Naive thymus-derived CD4-positive, alpha-beta T cell (primary cell): ENCODE measurements around the gene PHB1. TPM values are rescaled to one million over a fixed set of nuclear protein-coding genes. Genes with fewer than 3 reads are reported as not detected.

Experiments used
- ATAC-seq: fragments of 150-1000 bp; cut with Tn5 transposase; 2 replicates; pipeline ENCODE4 v1.10.0; 2021; ENCODE audit warnings: mild to moderate bottlenecking, moderate library complexity
- CTCF ChIA-PET: fragments of 350-600 bp; sonication (Branson Sonifier 250); formaldehyde crosslinking; loops from one replicate; lab custom pipeline; 2021; ENCODE audit warnings: antibody characterized with exemption; lab: Charles Lee
- POLR2A ChIA-PET: fragments of 350-600 bp; sonication (Branson Sonifier 250); formaldehyde crosslinking; loops from one replicate; lab custom pipeline; 2021; ENCODE audit warnings: antibody characterized with exemption, inconsistent platforms; lab: Charles Lee
- DNase-seq, 9 donors: peaks; one replicate each; pipeline versions ENCODE4 v3.0.0 to v3.0.0-alpha.2; 2020 to 2022; ENCODE audit warnings: mixed read lengths in 1 of 9
- H3K27ac ChIP-seq: one replicate; pipeline ENCODE4 v1.7.0; 2013; ENCODE audit warnings: mild to moderate bottlenecking, low read depth, low read length, moderate library complexity
- H3K27me3 ChIP-seq, 2 donors: one replicate each; pipeline ENCODE4 v1.7.0; 2013; ENCODE audit warnings: low read length in 2 of 2, mild to moderate bottlenecking in 2 of 2, moderate library complexity in 2 of 2; ENCODE audit not compliant: control insufficient read depth in 2 of 2, insufficient read depth in 2 of 2
- H3K36me3 ChIP-seq, 3 experiments: 1 replicate in 2 of 3; 2 replicates in 1 of 3; pipeline ENCODE4 v1.7.0; 2013; ENCODE audit warnings: low read length in 3 of 3, mild to moderate bottlenecking in 3 of 3, moderate library complexity in 1 of 3; ENCODE audit not compliant: insufficient read depth in 3 of 3, control insufficient read depth in 2 of 3
- H3K4me1 ChIP-seq, 2 donors: one replicate each; pipeline ENCODE4 v1.7.0; 2013; ENCODE audit warnings: low read length in 2 of 2, mild to moderate bottlenecking in 2 of 2, moderate library complexity in 1 of 2; ENCODE audit not compliant: control insufficient read depth in 2 of 2, insufficient read depth in 2 of 2
- H3K4me3 ChIP-seq: 2 replicates; pipeline ENCODE4 v1.7.0; 2013; ENCODE audit warnings: mild to moderate bottlenecking, low read length
- H3K9me3 ChIP-seq, 3 experiments: 1 replicate in 2 of 3; 2 replicates in 1 of 3; pipeline ENCODE4 v1.7.0; 2013; ENCODE audit warnings: low read length in 3 of 3; ENCODE audit not compliant: control insufficient read depth in 2 of 3
- H3K27ac Mint-ChIP-seq, 9 donors: one replicate each; pipeline ENCODE4 v1.8.0; 2020 to 2022; ENCODE audit warnings: mixed read lengths in 9 of 9, mild to moderate bottlenecking in 8 of 9, moderate library complexity in 5 of 9, inconsistent platforms in 2 of 9
- H3K27me3 Mint-ChIP-seq, 5 donors: one replicate each; pipeline ENCODE4 v1.8.0; 2021 to 2022; ENCODE audit warnings: mixed read lengths in 5 of 5, mild to moderate bottlenecking in 1 of 5
- H3K36me3 Mint-ChIP-seq, 5 donors: one replicate each; pipeline ENCODE4 v1.8.0; 2020 to 2022; ENCODE audit warnings: mixed read lengths in 5 of 5, mild to moderate bottlenecking in 3 of 5, inconsistent platforms in 1 of 5
- H3K4me1 Mint-ChIP-seq, 7 donors: one replicate each; pipeline ENCODE4 v1.8.0; 2020 to 2022; ENCODE audit warnings: mixed read lengths in 7 of 7, mild to moderate bottlenecking in 3 of 7, inconsistent platforms in 1 of 7
- H3K4me3 Mint-ChIP-seq, 10 donors: one replicate each; pipeline ENCODE4 v1.8.0; 2020 to 2022; ENCODE audit warnings: mild to moderate bottlenecking in 10 of 10, mixed read lengths in 10 of 10, moderate library complexity in 6 of 10, inconsistent platforms in 2 of 10
- H3K9me3 Mint-ChIP-seq, 11 donors: one replicate each; pipeline ENCODE4 v1.8.0; 2020 to 2022; ENCODE audit warnings: mixed read lengths in 11 of 11, mild to moderate bottlenecking in 4 of 11, inconsistent platforms in 1 of 11, moderate library complexity in 1 of 11
- intact Hi-C, 2 donors: fragments of 100-400 bp; cut with micrococcal nuclease; formaldehyde crosslinking; loops; one replicate each; pipeline ENCODE4 v1.15.1; 2023
- polyA plus RNA-seq, 2 donors: library from polyadenylated mRNA; unstranded; fragments of 300-500 nt; fragmentation: Illumina TruSeq; gene quantifications; one replicate each; pipeline ENCODE4 v1.2.3, GENCODE V29; 2021
- total RNA-seq, 6 experiments: library from RNA in 5 of 6; stranded (reverse) in 5 of 6; gene quantifications; 1 replicate in 5 of 6; 2 replicates in 1 of 6; pipeline ENCODE4 v1.2.3 and lab custom pipeline; 2021 to 2026

The PHB1 gene
- total and polyA plus RNA-seq, 7 experiments from 2014 or later = 50.0 to 186 (median 65.3) TPM

DNA sequence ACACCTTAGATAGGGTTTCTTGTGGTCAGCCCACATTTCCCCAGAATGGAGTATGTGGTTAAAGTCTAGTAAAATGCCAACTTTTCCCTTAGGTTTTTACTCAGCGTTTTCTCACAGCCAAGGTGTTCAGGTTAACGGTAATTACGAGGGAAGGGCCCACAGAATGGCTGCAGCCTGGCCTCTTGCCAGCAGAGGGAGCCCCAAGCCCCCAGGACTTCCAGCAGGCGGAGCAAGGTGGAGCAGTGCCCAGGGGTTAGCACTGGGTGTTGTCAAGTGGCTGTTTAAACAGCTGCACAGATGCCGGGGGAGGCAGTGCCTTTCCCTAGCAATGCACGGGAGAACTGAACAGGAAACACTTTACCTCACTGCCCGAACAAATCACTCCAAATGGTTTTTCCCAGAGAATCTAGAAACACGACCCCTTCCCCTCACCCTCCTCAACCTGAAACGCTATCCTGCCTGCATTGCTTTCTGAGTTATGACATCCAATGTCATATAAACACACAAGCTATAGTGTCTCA lies 6.6 kb downstream of the PHB1 start:
- Mint-ChIP-seq H3K4me1 (peaks cover 17 to 36% (median 31%) of the 10 kb centered on the region in 7 donors), H3K27me3 (no peaks in the 10 kb centered on the region), H3K36me3 (peaks cover 16 to 74% (median 45%) of the 10 kb centered on the region in 5 donors), H3K4me3 (no peak overlapping the region), H3K9me3 (no peaks in the 10 kb centered on the region), H3K27ac (peak overlapping the region in 4 of 9 donors; percentile 12 to 66 (median 50))
- Histone ChIP-seq H3K36me3 (peaks cover 14 to 92% (median 23%) of the 10 kb centered on the region in 3 experiments), H3K27ac (no peak overlapping the region), H3K27me3 (no peaks in the 10 kb centered on the region), H3K4me1 (peaks cover 0 to 20% of the 10 kb centered on the region in 2 donors), H3K4me3 (no peak overlapping the region), H3K9me3 (no peaks in the 10 kb centered on the region)
- POLR2A ChIA-PET = interaction anchor here (1.0 to 1.9 kb wide), 4 partner anchors 11 to 148 kb away, joined by 3 to 7 read pairs (median 5); no protein-coding TSS in a partner anchor
- CTCF ChIA-PET = interaction anchor here (0.5 to 3.2 kb wide), 10 partner anchors 11 to 216 kb away, joined by 3 to 40 read pairs (median 3); no protein-coding TSS in a partner anchor
- intact Hi-C loops = loop anchor here (1.0 kb wide), 1 partner anchor 148 kb away; no protein-coding TSS in a partner anchor
- ATAC-seq = peak; percentile 98
- peak; percentile 67 to 85 (median 81) for DNase-seq

GRCh38 chr17:49407086-49407485 lies 7.6 kb downstream of the PHB1 start:
- peaks cover 16 to 77% (median 46%) of the 10 kb centered on the region in 5 donors for H3K36me3 Mint-ChIP-seq
- peaks cover 14 to 92% (median 23%) of the 10 kb centered on the region in 3 experiments for H3K36me3 ChIP-seq
- H3K9me3 Mint-ChIP-seq = no peaks in the 10 kb centered on the region
- no peak overlapping the region for H3K27ac Mint-ChIP-seq
- H3K27ac ChIP-seq = no peak overlapping the region
- DNase-seq = no peak
- POLR2A ChIA-PET = interaction anchor here (1.0 to 1.9 kb wide), 4 partner anchors 10 to 149 kb away, joined by 3 to 7 read pairs (median 5); no protein-coding TSS in a partner anchor
- no peaks in the 10 kb centered on the region for H3K27me3 ChIP-seq
- no peaks in the 10 kb centered on the region for H3K27me3 Mint-ChIP-seq
- no peak for ATAC-seq
- no peak overlapping the region for H3K4me3 Mint-ChIP-seq
- peaks cover 0 to 20% of the 10 kb centered on the region in 2 donors for H3K4me1 ChIP-seq
- intact Hi-C loops = no loop called here
- H3K9me3 ChIP-seq = no peaks in the 10 kb centered on the region
- H3K4me1 Mint-ChIP-seq = peaks cover 17 to 35% (median 31%) of the 10 kb centered on the region in 7 donors
- CTCF ChIA-PET = interaction anchor here (0.7 to 3.2 kb wide), 6 partner anchors 11 to 595 kb away, joined by 3 to 40 read pairs (median 3); no protein-coding TSS in a partner anchor
- H3K4me3 ChIP-seq = no peak overlapping the region

DNA sequence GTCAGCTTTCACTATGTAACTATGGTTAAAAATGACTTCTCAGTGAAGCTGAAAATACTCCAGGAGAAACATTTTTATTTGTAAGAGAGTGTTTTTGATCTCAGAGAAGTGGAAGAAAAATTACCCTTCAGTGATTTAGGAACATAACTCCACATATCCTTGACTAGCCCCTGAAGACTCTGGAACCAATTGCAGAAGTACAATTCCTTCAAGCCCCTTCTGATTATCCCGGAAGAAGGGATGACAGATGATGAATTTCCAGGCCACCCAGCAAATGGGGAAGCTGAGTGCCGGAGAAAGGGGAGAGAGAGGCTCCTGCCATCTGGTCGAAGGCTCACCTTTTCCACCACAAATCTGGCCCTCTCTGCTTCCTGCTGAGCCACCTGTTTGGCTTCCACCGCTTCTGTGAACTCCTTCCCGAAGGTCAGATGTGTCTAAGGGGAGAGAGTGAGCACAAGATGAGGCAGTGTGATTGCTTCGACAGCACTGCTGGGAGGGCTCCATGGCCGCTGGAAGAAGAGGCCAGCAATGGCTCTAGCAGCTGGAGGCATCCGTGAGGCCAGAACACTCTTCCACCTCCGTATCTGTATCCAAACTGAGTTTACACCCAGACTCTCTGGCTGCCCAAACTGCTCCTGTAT lies 8.1 kb downstream of the PHB1 start:
- peaks cover 16 to 71% (median 41%) of the 10 kb centered on the region in 5 donors for H3K36me3 Mint-ChIP-seq
- POLR2A ChIA-PET = interaction anchor here (1.2 to 1.4 kb wide), 2 partner anchors 45 to 110 kb away, joined by 3 to 5 read pairs; no protein-coding TSS in a partner anchor
- peaks cover 16 to 33% (median 26%) of the 10 kb centered on the region in 7 donors for H3K4me1 Mint-ChIP-seq

DNA sequence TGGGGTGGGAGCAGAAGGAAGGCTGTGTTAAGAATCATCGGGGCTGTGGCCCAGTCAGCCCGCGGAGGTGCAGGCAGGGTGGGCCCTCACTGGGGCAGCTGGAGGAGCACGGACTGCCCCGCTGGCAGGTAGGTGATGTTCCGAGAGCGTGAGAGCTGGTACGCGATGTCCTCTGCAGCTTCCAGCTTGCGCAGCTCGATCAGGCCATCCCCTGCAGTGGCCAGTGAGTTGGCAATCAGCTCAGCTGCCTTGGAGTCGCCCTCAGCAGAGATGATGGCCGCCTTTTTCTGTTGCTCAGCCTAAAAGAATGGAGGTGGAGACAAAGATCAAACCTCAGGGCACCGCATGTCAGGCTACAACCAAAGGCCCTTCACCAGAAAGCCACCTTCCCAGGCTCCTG lies 9.8 kb downstream of the PHB1 start:
- DNase-seq (no peak), ATAC-seq (no peak)
- H3K27me3 ChIP-seq = no peaks in the 10 kb centered on the region
- peaks cover 0 to 20% of the 10 kb centered on the region in 2 donors for H3K4me1 ChIP-seq
- peak overlapping the region in 1 of 10 donors; percentile 12 for H3K4me3 Mint-ChIP-seq
- no peaks in the 10 kb centered on the region for H3K9me3 ChIP-seq
- peaks cover 10 to 62% (median 33%) of the 10 kb centered on the region in 5 donors for H3K36me3 Mint-ChIP-seq
- H3K4me1 Mint-ChIP-seq = peaks cover 16 to 32% (median 25%) of the 10 kb centered on the region in 7 donors
- peaks cover 9 to 76% (median 14%) of the 10 kb centered on the region in 3 experiments for H3K36me3 ChIP-seq
- H3K27ac Mint-ChIP-seq = peak overlapping the region in 1 of 9 donors; percentile 59
- no peaks in the 10 kb centered on the region for H3K27me3 Mint-ChIP-seq
- ChIA-PET POLR2A (no interaction called here), CTCF (interaction anchor here (0.6 kb wide), 1 partner anchor 1388 kb away, joined by 3 read pairs; no protein-coding TSS in a partner anchor)
- no peak overlapping the region for H3K27ac ChIP-seq
- no peak overlapping the region for H3K4me3 ChIP-seq
- intact Hi-C loops = no loop called here
- H3K9me3 Mint-ChIP-seq = no peaks in the 10 kb centered on the region

More for the DNA sequence above, 8.1 kb downstream of the PHB1 start:
- CTCF ChIA-PET = interaction anchor here (0.7 to 3.2 kb wide), 5 partner anchors 10 to 595 kb away, joined by 3 to 40 read pairs (median 3); no protein-coding TSS in a partner anchor
- H3K9me3 ChIP-seq = no peaks in the 10 kb centered on the region
- DNase-seq = no peak
- intact Hi-C loops = no loop called here
- H3K4me1 ChIP-seq = peaks cover 0 to 20% of the 10 kb centered on the region in 2 donors
- Mint-ChIP-seq H3K9me3 (no peaks in the 10 kb centered on the region), H3K4me3 (no peak overlapping the region), H3K27me3 (no peaks in the 10 kb centered on the region), H3K27ac (no peak overlapping the region)
- H3K4me3 ChIP-seq = no peak overlapping the region
- H3K36me3 ChIP-seq = peaks cover 14 to 92% (median 19%) of the 10 kb centered on the region in 3 experiments
- no peak overlapping the region for H3K27ac ChIP-seq
- H3K27me3 ChIP-seq = no peaks in the 10 kb centered on the region
- no peak for ATAC-seq

- intact Hi-C loops = no loop called here
- peaks cover 9 to 72% (median 14%) of the 10 kb centered on the region in 3 experiments for H3K36me3 ChIP-seq
- no peaks in the 10 kb centered on the region for H3K27me3 ChIP-seq
- DNase-seq (no peak), ATAC-seq (peak; percentile 39)
- Mint-ChIP-seq H3K36me3 (peaks cover 10 to 62% (median 33%) of the 10 kb centered on the region in 5 donors), H3K4me3 (peak overlapping the region in 1 of 10 donors; percentile 12), H3K27me3 (no peaks in the 10 kb centered on the region), H3K4me1 (peaks cover 16 to 32% (median 25%) of the 10 kb centered on the region in 7 donors), H3K27ac (peak overlapping the region in 5 of 9 donors; percentile 8 to 59 (median 34)), H3K9me3 (no peaks in the 10 kb centered on the region)
- CTCF ChIA-PET = interaction anchor here (0.6 kb wide), 1 partner anchor 1387 kb away, joined by 3 read pairs; no protein-coding TSS in a partner anchor
- no peaks in the 10 kb centered on the region for H3K9me3 ChIP-seq
- H3K4me1 ChIP-seq = peaks cover 0 to 20% of the 10 kb centered on the region in 2 donors
- POLR2A ChIA-PET = no interaction called here
- no peak overlapping the region for H3K27ac ChIP-seq
- no peak overlapping the region for H3K4me3 ChIP-seq
Measured at GRCh38 chr17:49404361-49404760, 10.3 kb downstream of the PHB1 start.

- Histone ChIP-seq H3K4me1 (peaks cover 0 to 20% of the 10 kb centered on the region in 2 donors), H3K27me3 (no peaks in the 10 kb centered on the region), H3K27ac (no peak overlapping the region), H3K9me3 (no peaks in the 10 kb centered on the region), H3K4me3 (no peak overlapping the region), H3K36me3 (peaks cover 6 to 66% (median 9%) of the 10 kb centered on the region in 3 experiments)
- ATAC-seq (no peak), DNase-seq (no peak)
- Mint-ChIP-seq H3K4me1 (peaks cover 16 to 26% (median 21%) of the 10 kb centered on the region in 7 donors), H3K4me3 (peak overlapping the region in 2 of 10 donors; percentile 5 to 18), H3K27me3 (no peaks in the 10 kb centered on the region), H3K9me3 (no peaks in the 10 kb centered on the region), H3K36me3 (peaks cover 10 to 57% (median 32%) of the 10 kb centered on the region in 5 donors), H3K27ac (peak overlapping the region in 4 of 9 donors; percentile 34 to 60 (median 48))
- ChIA-PET CTCF (no interaction called here), POLR2A (interaction anchor here (0.8 kb wide), 1 partner anchor 29 kb away, joined by 6 read pairs; no protein-coding TSS in a partner anchor)
- intact Hi-C loops = no loop called here
Measured at GRCh38 chr17:49403514-49404289, 11.0 kb downstream of the PHB1 start.
